ENCODE data around the gene RAC2.

Gene RAC2

GRCh38 chr22:37210041-37210803 lies 33.8 kb downstream of the RAC2 start:
- Histone ChIP-seq H3K36me3 (ENCODE audit: insufficient read depth, low read length) (no peaks in the 10 kb centered on the region), H3K4me1 (ENCODE audit: insufficient read depth, low read length, severe bottlenecking) (no peaks in the 10 kb centered on the region), H3K9me3 (ENCODE audit: low read length) (no peaks in the 10 kb centered on the region), H2AFZ (ENCODE audit: low read length) (no peak overlapping the region), H3K9ac (ENCODE audit: low read length) (no peak overlapping the region), H3K79me2 (ENCODE audit: insufficient read depth, low read length) (no peaks in the 10 kb centered on the region), H3K4me3 (ENCODE audit: low read depth, low read length, poor library complexity, severe bottlenecking) (no peak overlapping the region), H3K4me2 (ENCODE audit: low read length) (no peak overlapping the region), H3K27ac (ENCODE audit: low read depth, low read length, poor library complexity, severe bottlenecking) (no peak overlapping the region), H3K27me3 (ENCODE audit: insufficient read depth, low read length) (peaks cover 6% of the 10 kb centered on the region; the same call in 1 of the 2 replicates), H3K9me2 (ENCODE audit: low read depth, low read length) (no peaks in the 10 kb centered on the region), H4K20me1 (ENCODE audit: insufficient read depth, low read length) (no peaks in the 10 kb centered on the region), H3F3A (ENCODE audit: insufficient read depth, low read length) (no peaks in the 10 kb centered on the region)
- TF ChIP-seq EZH2 (IDR thresholded peaks at IDR 0.05; ENCODE audit: borderline replicate concordance, low read length): no peak
- TF ChIP-seq CTCF (IDR thresholded peaks at IDR 0.05; ENCODE audit: low read length): no peak

GRCh38 chr22:37209140-37209845 lies 34.8 kb downstream of the RAC2 start:
- Histone ChIP-seq H3K4me2 (ENCODE audit: low read length) (no peak overlapping the region), H3K36me3 (ENCODE audit: insufficient read depth, low read length) (no peaks in the 10 kb centered on the region)

More at GRCh38 chr22:37209140-37209845, 34.8 kb downstream of the RAC2 start:
- no peaks in the 10 kb centered on the region for H3K9me3 ChIP-seq (ENCODE audit: low read length)
- no peaks in the 10 kb centered on the region for H3K9me2 ChIP-seq (ENCODE audit: low read depth, low read length)
- H3K4me1 ChIP-seq (ENCODE audit: insufficient read depth, low read length, severe bottlenecking): no peaks in the 10 kb centered on the region
- no peaks in the 10 kb centered on the region for H4K20me1 ChIP-seq (ENCODE audit: insufficient read depth, low read length)
- no peak overlapping the region for H3K4me3 ChIP-seq (ENCODE audit: low read depth, low read length, poor library complexity, severe bottlenecking)
- H3K79me2 ChIP-seq (ENCODE audit: insufficient read depth, low read length): no peaks in the 10 kb centered on the region
- H2AFZ ChIP-seq (ENCODE audit: low read length): no peak overlapping the region
- no peak overlapping the region for H3K27ac ChIP-seq (ENCODE audit: low read depth, low read length, poor library complexity, severe bottlenecking)
- H3F3A ChIP-seq (ENCODE audit: insufficient read depth, low read length): no peaks in the 10 kb centered on the region
- no peak overlapping the region for H3K9ac ChIP-seq (ENCODE audit: low read length)
- peaks cover 6% of the 10 kb centered on the region; the same call in 1 of the 2 replicates for H3K27me3 ChIP-seq (ENCODE audit: insufficient read depth, low read length)
- TF ChIP-seq EZH2 (IDR thresholded peaks at IDR 0.05; ENCODE audit: borderline replicate concordance, low read length) (no peak), CTCF (IDR thresholded peaks at IDR 0.05; ENCODE audit: low read length) (no peak)
